ENCODE measurements around the gene GTF2IRD1.

The GTF2IRD1 gene

DNA sequence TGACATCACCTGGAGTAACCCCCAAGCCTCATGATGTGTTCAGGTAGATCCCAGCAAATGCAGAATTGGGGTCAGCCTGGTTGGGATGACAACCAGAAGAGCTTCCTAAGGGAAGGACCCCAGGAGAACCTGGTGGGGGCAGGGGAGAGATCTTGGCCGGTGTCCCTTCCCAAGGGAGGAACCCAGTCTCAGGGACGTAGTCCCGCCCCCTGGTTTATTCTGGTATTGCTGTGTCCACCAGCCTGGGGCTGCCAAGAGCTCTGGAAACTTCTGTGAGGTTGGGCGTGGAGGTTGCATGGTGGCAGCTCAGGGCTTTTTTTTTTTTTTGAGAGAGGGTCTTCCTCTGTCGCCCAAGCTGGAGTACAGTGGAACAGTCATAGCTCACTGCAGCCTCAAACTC, 19.4 kb downstream of the GTF2IRD1 start:
- DNase-seq (ENCODE audit: low read depth in 2 of 2): no peak
- H3K4me3 ChIP-seq (replicated peaks in 1 of 2; ENCODE audit: low read depth in 2 of 2, low read length in 2 of 2): no peak overlapping the region
- TF ChIP-seq CTCF (IDR thresholded peaks at IDR 0.05; ENCODE audit: low read depth, low read length): no peak

DNA sequence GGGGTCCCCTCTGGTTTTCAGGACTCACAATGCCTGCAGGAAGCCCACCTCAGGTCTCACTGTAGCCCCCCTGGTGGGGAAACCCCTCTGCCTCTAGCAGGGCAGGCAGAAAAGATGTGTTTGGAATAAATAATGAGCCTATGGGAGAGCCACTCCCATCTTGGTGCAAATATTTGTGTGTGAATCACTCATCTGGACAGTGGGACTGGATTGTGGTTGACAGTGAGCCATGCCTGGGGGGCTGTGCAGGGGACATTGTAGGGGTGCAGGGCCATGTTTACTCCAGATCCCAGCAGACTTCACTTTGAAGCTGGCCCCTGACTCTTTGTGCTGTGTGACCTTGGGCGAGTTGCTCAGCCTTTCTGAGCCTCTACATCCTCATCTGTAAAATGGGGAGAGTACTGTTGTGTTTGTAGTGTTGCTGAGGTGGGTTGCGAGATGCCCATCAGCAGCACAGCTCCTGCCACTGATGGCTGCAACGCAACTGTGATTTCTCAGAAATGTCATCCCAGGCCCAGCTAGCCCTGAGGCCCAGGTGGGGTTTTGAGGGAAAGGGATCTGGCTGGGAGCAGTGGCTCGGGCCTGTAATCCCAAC, 20.7 kb downstream of the GTF2IRD1 start:
- no peak for TF ChIP-seq CTCF (IDR thresholded peaks at IDR 0.05; ENCODE audit: low read depth, low read length)
- DNase-seq (ENCODE audit: low read depth in 2 of 2): no peak
- H3K4me3 ChIP-seq (replicated peaks in 1 of 2; ENCODE audit: low read depth in 2 of 2, low read length in 2 of 2): no peak overlapping the region

- H3K4me3 ChIP-seq (replicated peaks in 1 of 2; ENCODE audit: low read depth in 2 of 2, low read length in 2 of 2): no peak overlapping the region
- DNase-seq (ENCODE audit: low read depth in 2 of 2): no peak
- TF ChIP-seq CTCF (IDR thresholded peaks at IDR 0.05; ENCODE audit: low read depth, low read length): no peak
Measured at GRCh38 chr7:74475243-74475986, 21.7 kb downstream of the GTF2IRD1 start.

DNA sequence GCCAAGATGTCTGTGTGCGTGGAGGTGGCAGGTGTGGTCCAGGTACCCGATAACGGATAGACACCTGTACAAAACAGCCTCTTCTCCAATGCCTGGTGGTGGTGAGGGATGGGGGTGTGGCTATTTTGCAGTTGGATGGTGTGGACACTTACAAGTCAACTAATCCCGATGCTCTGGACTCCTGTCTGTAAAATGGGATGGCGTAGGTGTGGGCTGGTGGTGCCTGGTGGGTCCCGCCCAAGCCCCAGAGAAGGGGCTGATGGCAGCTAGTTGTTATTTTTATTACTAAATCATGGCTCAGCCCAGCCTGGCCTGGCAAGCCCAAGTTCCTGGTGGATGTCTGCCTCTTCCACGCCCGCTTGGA, 22.3 kb downstream of the GTF2IRD1 start:
- no peak for TF ChIP-seq CTCF (IDR thresholded peaks at IDR 0.05; ENCODE audit: low read depth, low read length)
- no peak overlapping the region for H3K4me3 ChIP-seq (replicated peaks in 1 of 2; ENCODE audit: low read depth in 2 of 2, low read length in 2 of 2)
- DNase-seq (ENCODE audit: low read depth in 2 of 2): no peak

DNA sequence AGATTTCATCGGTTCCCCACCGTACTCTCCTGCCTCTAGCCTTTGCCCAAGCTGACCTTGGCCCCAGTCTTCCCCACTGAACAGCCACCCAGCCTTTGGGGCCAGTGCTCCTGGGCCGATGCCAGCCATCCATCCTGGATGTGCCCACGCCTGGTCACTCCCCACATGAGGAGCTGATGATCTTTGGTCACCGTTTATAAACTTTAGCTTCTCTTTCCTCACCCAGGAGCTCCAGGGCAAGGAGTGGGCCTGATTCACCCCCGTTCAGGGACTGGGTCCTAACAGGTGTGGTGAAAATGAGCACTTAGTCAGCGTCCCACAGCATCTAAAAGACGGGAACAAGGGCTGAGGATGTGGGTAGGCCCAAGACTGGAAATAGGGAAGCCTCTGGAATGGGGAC, 22.9 kb downstream of the GTF2IRD1 start:
- no peak overlapping the region for H3K4me3 ChIP-seq (replicated peaks in 1 of 2; ENCODE audit: low read depth in 2 of 2, low read length in 2 of 2)
- TF ChIP-seq CTCF (IDR thresholded peaks at IDR 0.05; ENCODE audit: low read depth, low read length): no peak
- DNase-seq (ENCODE audit: low read depth in 2 of 2): no peak

GRCh38 chr7:74478671-74479065, 25.0 kb downstream of the GTF2IRD1 start:
- H3K4me3 ChIP-seq (replicated peaks in 1 of 2; ENCODE audit: low read depth in 2 of 2, low read length in 2 of 2): no peak overlapping the region
- no peak for TF ChIP-seq CTCF (IDR thresholded peaks at IDR 0.05; ENCODE audit: low read depth, low read length)
- DNase-seq (ENCODE audit: low read depth in 2 of 2): peak in 1 of 2 donors; percentile 22
